SK-N-SH (cell line): ENCODE results near the gene AFAP1L1.

Experiments used
- FOSL2 ChIP-seq: IDR thresholded peaks from 2 replicates; pipeline ENCODE4 v1.4.0; 2012; ENCODE audit warnings: low read depth, mild to moderate bottlenecking, moderate library complexity, borderline replicate concordance
- MAX ChIP-seq: IDR thresholded peaks from 2 replicates; pipeline ENCODE4 v1.4.0; 2012; ENCODE audit warnings: low read depth
- MXI1 ChIP-seq: IDR thresholded peaks from 2 replicates; pipeline ENCODE4 v1.6.1; 2012; ENCODE audit warnings: mild to moderate bottlenecking, low read depth, low read length, improper control_type of control experiment
- TAF1 ChIP-seq: IDR thresholded peaks from 2 replicates; pipeline ENCODE4 v1.6.1; 2012; ENCODE audit warnings: low read depth, mild to moderate bottlenecking, low read length, moderate library complexity, borderline replicate concordance

GRCh38 chr5:149310488-149310887 lies 38.8 kb downstream of the AFAP1L1 start:
- TF ChIP-seq FOSL2 (no peak), MAX (no peak), MXI1 (no peak), TAF1 (no peak)
